Left kidney (tissue), 8 donors: Measurements from ENCODE around the gene SSTR5. TPM values are rescaled to one million over a fixed set of nuclear protein-coding genes. Genes with fewer than 3 reads are reported as not detected.
"Not testable (repeated sequence)": the region's sequence is repeated elsewhere in the genome, so short reads cannot be mapped to it uniquely, and the experiment has no call there.

Experiments
- DNase-seq: peaks from one replicate; pipeline ENCODE4 v3.0.0-alpha.2; 2013
- long read RNA-seq, 8 donors: transcript quantifications; one replicate each; lab custom pipeline, GENCODE V29; 2026
- polyA plus RNA-seq: library from polyadenylated mRNA; unstranded; fragments of 120-200 nt; gene quantifications from one replicate; pipeline ENCODE4 v1.2.1, GENCODE V29; 2013; ENCODE audit not compliant: insufficient read length

The SSTR5 gene
- polyA plus RNA-seq, result 0.27 TPM
- long read RNA-seq, donor 1, result 0 reads
- long read RNA-seq, donor 2, result 0 reads
- long read RNA-seq, donor 3, result 0 reads
- long read RNA-seq, donor 4, result 0 reads
- long read RNA-seq, donor 5, result 0 reads
- long read RNA-seq, donor 6, result 0 reads
- long read RNA-seq, donor 7, result 0 reads
- long read RNA-seq, donor 8, result 0 reads

GRCh38 chr16:1072526-1073261 is at the start of gene SSTR5:
TSS of gene SSTR5 (plus strand) at chr16:1072747. CDS start at chr16:1078869, 6,122 bp downstream.
- DNase-seq, result no peak

DNA sequence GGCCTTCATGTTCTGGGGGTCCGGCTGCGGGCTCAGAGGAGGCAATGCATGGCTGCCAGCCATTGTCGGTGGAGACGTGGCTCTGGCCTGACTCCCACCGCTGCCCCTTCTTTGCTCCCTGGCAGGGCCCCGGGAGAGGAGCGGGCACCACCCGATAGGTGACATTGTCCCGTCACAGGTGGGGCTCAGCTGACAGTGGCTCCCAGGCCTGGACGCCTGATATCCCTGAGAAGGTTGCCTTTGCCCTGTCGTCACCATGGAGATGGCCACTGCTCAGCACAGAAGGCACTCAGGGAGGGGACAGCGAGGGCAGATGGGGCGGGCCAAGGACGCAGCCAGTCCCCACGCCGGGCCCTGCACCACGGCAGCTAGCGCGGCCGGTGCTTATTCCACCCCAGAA is 48.4 kb upstream of the SSTR5 start:
- no peak for DNase-seq

GRCh38 chr16:1025183-1025809 is 47.3 kb upstream of the SSTR5 start:
- not testable (repeated sequence) for DNase-seq

DNA sequence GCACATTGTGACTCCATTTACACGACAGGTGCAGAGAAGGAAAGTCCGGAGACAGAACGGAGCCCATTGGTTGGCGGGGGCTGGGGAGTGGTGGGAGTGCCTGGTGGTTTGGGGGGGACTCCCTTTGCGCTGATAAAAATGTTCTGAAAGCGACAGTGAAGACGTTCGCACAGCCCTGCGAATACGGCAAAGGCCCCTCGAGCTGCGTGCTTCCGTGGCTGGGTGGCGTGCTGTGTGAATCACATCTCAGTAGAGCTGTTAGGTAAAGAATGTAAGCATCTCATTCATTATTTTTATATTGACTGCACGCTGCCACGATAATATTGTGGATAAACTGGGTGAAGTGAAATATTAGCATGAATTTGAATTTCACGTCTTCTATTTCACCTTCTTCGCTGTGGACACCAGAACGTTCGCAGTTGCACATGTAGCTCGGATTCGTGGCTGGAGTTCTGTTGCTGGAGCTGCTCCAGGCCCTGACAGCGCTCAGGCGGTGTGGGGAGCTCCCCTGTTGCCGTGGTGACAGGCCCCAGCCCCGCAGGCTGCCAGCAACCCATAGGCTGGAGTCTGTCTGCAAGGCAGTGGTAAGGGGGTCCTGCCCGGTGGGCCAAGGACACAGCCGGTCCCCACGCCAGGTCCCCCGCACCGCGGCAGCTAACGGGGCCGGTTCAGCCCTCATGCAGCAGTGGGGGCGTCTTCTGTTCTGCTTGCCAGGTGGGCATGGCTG is 46.3 kb upstream of the SSTR5 start:
- no peak for DNase-seq

DNA sequence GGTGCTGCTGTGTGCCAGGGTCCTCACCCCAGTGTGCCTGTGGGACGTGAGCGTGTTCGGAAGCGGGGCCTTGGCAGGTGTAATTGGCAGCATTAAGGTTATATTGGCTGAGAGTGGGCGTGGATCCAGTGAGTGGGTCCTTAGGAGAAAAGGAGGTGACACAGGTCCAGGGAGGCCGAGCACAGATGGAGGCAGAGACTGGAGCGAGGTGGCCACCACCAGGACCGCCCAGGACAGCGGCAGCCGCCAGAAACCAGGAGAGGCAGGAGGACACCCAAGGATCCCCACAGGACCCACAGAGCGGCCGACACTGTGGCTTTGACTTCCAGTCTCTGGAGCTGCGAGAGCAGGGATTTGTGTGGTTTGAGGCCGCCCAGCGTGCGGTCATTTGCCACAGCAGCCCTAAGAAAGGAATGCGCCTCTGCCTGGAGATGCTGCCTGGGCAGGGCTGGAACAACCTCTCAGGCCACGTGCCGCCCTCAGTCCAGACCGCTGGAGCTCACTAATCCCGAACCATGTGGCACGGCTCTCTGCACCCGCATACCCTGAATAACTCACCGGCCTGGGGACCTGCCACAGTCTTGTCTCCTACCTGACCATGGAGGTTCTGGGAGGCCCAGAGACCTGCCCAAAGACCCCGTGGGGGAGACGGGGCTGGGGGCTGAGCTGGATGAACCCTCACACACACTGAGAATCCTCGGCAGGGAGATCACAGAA is 45.6 kb upstream of the SSTR5 start:
- no peak for DNase-seq

- no peak for DNase-seq
These were observed 45.1 kb upstream of the SSTR5 start for GRCh38 chr16:1027501-1027815.

GRCh38 chr16:1028056-1028455 is 44.5 kb upstream of the SSTR5 start:
- no peak for DNase-seq

DNA sequence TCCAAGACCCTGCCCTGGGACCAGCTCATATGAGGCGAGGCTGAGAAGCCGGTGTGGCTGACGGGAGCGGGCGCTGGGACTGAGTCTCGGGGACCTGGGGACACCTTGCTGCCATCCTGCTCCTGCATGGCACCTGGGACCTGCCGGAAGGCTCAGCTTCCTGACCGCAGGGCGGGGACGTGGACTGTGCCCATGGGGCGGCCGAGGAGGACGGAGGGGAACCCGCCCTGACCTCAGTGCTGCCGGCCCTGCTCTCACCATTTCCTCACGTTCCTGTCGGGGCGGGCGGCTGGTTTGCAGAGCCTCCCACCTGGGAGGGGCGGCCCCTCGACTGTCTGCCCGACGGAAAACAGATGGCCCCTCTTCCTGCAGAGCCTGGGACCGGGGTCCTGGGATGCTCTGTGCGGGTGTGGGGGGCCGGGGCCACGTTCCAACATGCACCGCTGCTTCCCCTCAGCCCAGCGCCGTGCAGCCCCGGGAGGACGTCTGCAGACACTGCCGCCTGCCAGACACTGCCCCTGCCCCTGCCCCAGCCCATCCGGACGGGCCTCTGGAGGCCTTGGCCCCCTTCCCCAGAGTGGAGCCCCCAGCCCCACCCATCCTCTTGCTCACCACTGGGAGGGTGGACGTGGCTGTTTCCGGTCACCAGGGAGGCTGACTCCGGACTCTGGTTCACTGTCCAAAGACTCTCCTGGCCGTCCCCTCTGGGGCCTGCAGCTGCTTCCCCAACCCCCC is 43.9 kb upstream of the SSTR5 start:
- no peak for DNase-seq

GRCh38 chr16:1029259-1029545 is 43.3 kb upstream of the SSTR5 start:
- no peak for DNase-seq

GRCh38 chr16:1030473-1030901 is 42.1 kb upstream of the SSTR5 start:
- no peak for DNase-seq

- DNase-seq, result no peak
These were observed 40.9 kb upstream of the SSTR5 start for GRCh38 chr16:1031666-1032065.

- no peak for DNase-seq
These were observed 39.9 kb upstream of the SSTR5 start for GRCh38 chr16:1032607-1033006.

GRCh38 chr16:1033128-1033679 is 39.3 kb upstream of the SSTR5 start:
- DNase-seq, result no peak

GRCh38 chr16:1034230-1035065 is 38.1 kb upstream of the SSTR5 start:
- no peak for DNase-seq

DNA sequence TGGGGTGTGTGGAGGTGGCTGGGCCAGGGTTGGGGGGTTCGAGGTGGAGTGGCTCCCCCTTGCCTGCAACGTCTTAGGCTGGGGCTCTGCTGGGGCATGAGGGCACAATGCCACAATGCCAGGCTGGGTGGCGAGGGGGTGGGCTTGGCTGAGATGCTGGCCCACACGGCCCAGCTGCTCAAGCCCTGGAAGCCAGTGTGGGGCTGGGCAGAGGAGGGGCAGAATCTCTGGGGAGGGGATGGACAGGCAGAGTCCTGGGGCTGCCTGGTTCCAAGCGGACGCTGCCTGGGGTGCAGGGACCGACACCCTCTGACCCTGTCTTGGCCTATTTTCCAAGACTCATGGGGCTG is 37.5 kb upstream of the SSTR5 start:
- DNase-seq, result no peak

- no peak for DNase-seq
These were observed 36.4 kb upstream of the SSTR5 start for GRCh38 chr16:1036166-1036565.

- no peak for DNase-seq
These were observed 35.7 kb upstream of the SSTR5 start for GRCh38 chr16:1036726-1037393.

DNA sequence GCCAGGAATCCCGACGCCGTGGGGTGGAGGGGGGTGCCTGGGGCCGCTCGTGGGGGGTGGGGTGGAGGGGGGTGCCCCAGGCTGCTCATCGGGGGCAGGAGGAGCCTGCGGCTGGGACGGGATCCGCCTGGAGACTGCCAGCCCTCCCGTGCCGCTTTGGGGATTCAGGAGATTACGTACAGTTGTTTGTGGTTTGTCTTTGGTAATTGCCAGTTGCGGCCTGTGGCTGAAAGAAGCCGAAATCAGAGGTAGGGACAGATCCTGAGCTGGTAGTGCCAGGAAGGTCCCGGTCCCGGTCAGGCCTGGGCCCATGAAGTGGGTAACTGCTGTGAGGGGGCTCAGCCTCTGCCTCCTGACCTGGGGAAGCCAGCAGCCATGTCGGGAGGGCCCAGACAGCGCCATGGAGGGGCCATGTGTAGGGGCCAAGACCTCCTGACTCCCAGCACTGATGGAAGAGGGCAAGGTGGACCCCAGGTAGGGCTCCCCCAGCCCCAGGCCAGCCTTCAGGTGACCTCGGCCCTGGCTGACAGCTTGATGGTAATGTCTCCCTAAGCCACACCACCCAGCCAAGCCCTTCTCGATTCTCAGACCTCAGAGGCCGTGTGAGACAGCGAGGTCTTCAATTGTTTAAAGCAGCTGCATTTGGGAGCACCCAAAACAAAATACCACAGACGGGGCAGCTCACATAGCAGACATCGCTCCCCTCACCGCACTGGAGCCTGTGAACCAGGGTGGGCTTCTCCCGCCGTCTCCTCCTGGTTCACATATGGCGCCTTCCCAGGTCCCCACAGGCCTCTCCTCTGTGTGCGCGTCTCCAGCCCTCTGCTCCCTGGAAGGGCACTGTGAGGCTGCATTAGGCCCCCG is 34.9 kb upstream of the SSTR5 start:
- DNase-seq, result no peak

DNA sequence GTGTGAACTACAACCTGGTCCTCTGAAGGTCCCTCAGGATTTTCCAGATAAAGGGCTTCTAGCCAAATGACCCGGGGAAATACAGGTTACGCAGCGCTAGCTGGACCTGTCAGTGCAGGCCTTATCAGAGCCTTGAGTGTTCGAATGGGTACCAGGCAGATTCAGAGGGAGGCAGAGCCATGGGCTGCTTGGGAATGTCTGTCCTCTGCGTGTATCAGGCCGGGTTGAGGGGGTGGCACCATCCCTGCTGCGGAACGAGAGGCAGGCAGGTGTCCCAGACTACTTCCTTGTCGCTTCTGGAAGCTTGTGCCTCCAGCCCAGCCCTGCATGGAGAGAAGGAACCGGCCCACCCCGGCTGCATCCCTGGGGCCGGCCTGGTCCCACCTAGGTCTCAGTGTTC is 33.6 kb upstream of the SSTR5 start:
- no peak for DNase-seq
